ENCODE results near the gene ERN2. TPM values are rescaled to one million over a fixed set of nuclear protein-coding genes. Genes with fewer than 3 reads are reported as not detected.

ERN2 gene
- total and polyA plus RNA-seq, 9 of the 15 experiments (the other 6 are each of a cell fraction or from before 2014, with no cell fraction given) = 0.07 to 1.5 (median 0.51) TPM; not detected in 3

GRCh38 chr16:23754594-23755483 lies 41.8 kb upstream of the ERN2 start, which contains the start of gene CHP2 (continued):
- TF ChIP-seq ZBTB40 (IDR thresholded peaks at IDR 0.05) = peak; percentile 65
- no peak for TF ChIP-seq ZBTB40 (CRISPR knock-in tag; IDR thresholded peaks at IDR 0.05)
- TF ChIP-seq GTF2F1 (IDR thresholded peaks at IDR 0.05; ENCODE audit: low read depth, low read length) = no peak
- TF ChIP-seq AFF1 (IDR thresholded peaks at IDR 0.05; ENCODE audit: low read depth in 1 of 2, partially characterized antibody in 2 of 2) = no peak
- TF ChIP-seq CREM (IDR thresholded peaks at IDR 0.05; ENCODE audit: low read depth) = 0 out of 2 replicates have a peak, but pooled peaks have one; percentile 13
- 0 out of 2 replicates have a peak, but pooled peaks have one; percentile 39 for TF ChIP-seq NCOA6 (IDR thresholded peaks at IDR 0.05)
- TF ChIP-seq SREBF1 (IDR thresholded peaks at IDR 0.05; ENCODE audit: borderline replicate concordance, low read depth, low read length) = no peak
- peak; percentile 46; the same call in 1 of the 2 replicates for TF ChIP-seq PHF8 (IDR thresholded peaks at IDR 0.05; ENCODE audit: borderline replicate concordance, low read length)
- peak; percentile 76 for TF ChIP-seq SAFB (IDR thresholded peaks at IDR 0.05; ENCODE audit: borderline replicate concordance, low read depth, low read length)
- no peak for TF ChIP-seq CREB1 (IDR thresholded peaks at IDR 0.05)
- peak; percentile 33; the same call in 1 of the 2 replicates for TF ChIP-seq CREB1 (CRISPR knock-in tag; IDR thresholded peaks at IDR 0.05)
- TF ChIP-seq PCBP1 (IDR thresholded peaks at IDR 0.05; ENCODE audit: low read depth, low read length, poor library complexity, severe bottlenecking) = peak; percentile 39
